Measurements from ENCODE around the gene LATS2. TPM values are rescaled to one million over a fixed set of nuclear protein-coding genes. Genes with fewer than 3 reads are reported as not detected.
"Not testable (repeated sequence)": the region's sequence is repeated elsewhere in the genome, so short reads cannot be mapped to it uniquely, and the experiment has no call there.

LATS2 gene
- total RNA-seq, 2 donors from 2014 or later, result 7.5 to 14.8 TPM

DNA sequence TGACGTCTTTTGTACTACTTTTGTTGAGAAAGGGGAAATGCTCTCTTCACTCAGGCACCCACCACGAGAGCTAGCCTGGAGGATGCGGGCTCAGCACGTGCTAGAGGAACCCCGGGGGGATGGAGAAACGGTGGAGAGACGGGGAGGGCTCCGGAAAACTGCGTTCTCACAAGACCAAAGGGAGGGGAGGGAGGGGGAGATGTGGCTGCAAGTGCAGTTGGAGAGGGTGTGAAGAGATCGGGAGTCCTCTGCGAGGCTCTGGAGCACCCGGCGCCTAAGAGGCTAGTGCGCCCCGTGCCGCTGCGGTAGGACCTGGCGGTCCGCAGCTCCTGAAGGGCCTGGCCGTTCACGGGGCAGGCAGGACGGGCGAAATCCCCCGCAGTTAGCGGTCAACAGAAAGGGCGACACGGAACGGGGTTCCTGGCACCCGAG lies 115.4 kb downstream of the LATS2 start:
- intact Hi-C loops (cut with DNase I, micrococcal nuclease), result loop anchor here in 1 of 2 donors (10.0 kb wide), 1 partner anchor 189 kb away; no protein-coding TSS in a partner anchor
- no peak for ATAC-seq
- DNase-seq, result peak; percentile 22 to 28

DNA sequence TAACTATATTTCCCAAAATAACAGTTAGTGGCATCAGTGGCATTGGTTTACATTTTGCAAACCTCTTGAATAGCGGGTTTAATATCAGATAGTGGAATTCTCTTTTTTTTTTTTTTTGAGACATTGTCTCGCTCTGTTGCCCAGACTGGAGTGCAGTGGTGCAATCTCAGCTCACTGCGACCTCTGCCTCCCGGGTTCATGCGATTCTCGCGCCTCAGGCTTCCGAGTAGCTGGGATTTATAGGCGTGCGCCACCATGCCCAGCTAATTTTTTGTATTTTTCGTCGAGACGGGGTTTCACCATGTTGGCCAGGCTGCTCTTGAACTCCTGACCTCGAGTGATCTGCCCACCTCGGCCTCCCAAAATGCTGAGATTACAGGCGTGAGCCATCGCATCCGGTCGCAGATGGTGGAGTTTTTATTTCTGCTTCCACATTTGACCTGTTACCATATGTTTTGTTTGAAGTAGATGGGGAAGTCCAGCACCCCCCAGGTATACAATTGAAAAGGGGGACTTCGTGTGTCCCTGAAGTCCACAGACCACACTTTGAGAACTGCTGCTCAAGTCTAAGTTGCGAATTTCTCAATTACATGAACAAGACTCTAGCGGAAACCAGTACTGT lies 118.3 kb downstream of the LATS2 start:
- ATAC-seq, result peak; percentile 24
- peak in 1 of 2 donors; percentile 15 for DNase-seq
- intact Hi-C loops (cut with DNase I, micrococcal nuclease), result loop anchor here in 1 of 2 donors (5.0 to 10.0 kb wide), 2 partner anchors 192 to 354 kb away; no protein-coding TSS in a partner anchor

DNA sequence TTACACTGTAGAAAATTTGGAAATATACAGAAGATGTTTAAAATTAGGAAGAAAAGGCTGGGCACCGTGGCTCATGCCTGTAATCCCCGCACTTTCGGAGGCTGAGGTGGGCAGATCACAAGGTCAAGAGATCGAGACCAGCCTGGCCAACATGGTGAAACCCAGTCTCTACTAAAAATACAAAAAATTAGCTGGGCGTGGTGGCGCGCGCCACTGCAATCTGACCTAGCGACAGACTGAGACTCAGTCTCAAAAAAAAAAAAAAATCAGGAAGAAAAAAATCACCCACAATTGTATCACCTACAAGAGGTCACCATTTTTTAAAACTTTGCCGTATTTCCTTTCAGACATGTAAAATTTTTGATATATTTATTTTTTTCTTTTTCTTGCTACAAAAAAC lies 120.9 kb downstream of the LATS2 start:
- not testable (repeated sequence) for ATAC-seq, DNase-seq
- intact Hi-C loops (cut with DNase I, micrococcal nuclease), result loop anchor here in 1 of 2 donors (5.0 to 10.0 kb wide), 2 partner anchors 194 to 357 kb away; no protein-coding TSS in a partner anchor

- ATAC-seq (no peak), DNase-seq (no peak)
- intact Hi-C loops (cut with DNase I, micrococcal nuclease), result loop anchor here in 1 of 2 donors (5.0 to 10.0 kb wide), 2 partner anchors 195 to 357 kb away; no protein-coding TSS in a partner anchor
These were observed 121.3 kb downstream of the LATS2 start for GRCh38 chr13:20940083-20940482.

DNA sequence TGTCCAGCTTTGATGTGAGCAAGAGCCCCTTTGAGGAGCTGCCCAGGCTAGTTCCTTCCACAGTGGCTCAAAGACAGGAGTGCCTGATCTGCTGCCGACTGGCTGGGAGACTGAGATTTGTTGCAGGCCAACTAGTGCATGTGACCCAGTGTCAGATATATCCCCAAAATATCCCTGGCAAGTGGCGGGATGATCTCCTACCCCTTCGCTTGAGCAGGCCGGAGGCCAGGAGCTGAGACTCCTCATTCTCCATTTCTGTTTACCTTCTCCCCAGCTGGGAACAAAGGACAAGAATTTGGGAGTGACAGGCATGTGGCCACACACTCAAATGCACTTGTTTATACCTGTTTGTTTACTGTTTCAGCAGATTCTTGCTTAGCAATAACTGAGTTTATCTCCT lies 121.7 kb downstream of the LATS2 start:
- intact Hi-C loops (cut with DNase I, micrococcal nuclease), result loop anchor here in 1 of 2 donors (5.0 to 10.0 kb wide), 2 partner anchors 195 to 358 kb away; no protein-coding TSS in a partner anchor
- no peak for DNase-seq

GRCh38 chr13:20938302-20938701 lies 123.1 kb downstream of the LATS2 start:
- intact Hi-C loops (cut with DNase I, micrococcal nuclease), result no loop called here
- no peak for ATAC-seq
- no peak for DNase-seq

More for the DNA sequence above, 121.7 kb downstream of the LATS2 start:
- no peak for ATAC-seq

- DNase-seq (no peak), ATAC-seq (no peak)
- intact Hi-C loops (cut with DNase I, micrococcal nuclease), result loop anchor here (10.0 kb wide), 3 partner anchors 213 to 743 kb away; no protein-coding TSS in a partner anchor
These were observed 133.7 kb downstream of the LATS2 start for GRCh38 chr13:20927596-20928257.

DNA sequence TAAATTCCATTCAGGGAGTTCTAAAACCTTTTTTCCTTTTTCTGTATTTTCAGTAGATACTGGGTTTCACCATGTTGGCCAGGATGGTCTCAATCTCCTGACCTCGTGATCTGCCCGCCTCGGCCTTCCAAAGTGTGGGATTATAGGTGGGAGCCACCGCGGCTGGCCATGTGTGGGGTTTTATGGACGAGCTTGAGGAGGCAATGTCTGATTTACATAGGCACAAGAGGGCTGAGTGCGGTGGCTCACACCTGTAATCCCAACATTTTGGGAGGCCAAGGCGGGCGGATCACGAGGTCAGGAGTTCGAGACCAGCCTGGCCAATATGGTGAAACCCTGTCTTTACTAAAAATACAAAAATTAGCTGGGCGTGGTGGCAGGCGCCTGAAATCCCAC lies 136.0 kb downstream of the LATS2 start:
- intact Hi-C loops (cut with DNase I, micrococcal nuclease), result loop anchor here (10.0 kb wide), 3 partner anchors 211 to 741 kb away; no protein-coding TSS in a partner anchor
- not testable (repeated sequence) for ATAC-seq

GRCh38 chr13:20924758-20925394 lies 136.5 kb downstream of the LATS2 start:
- intact Hi-C loops (cut with DNase I, micrococcal nuclease), result loop anchor here (10.0 kb wide), 3 partner anchors 210 to 740 kb away; no protein-coding TSS in a partner anchor
- ATAC-seq (peak; percentile 42), DNase-seq (peak; percentile 60 to 91)

More for the DNA sequence above, 136.0 kb downstream of the LATS2 start:
- DNase-seq, result not testable (repeated sequence)

- ATAC-seq (no peak), DNase-seq (no peak)
- intact Hi-C loops (cut with DNase I, micrococcal nuclease), result loop anchor here (10.0 kb wide), 3 partner anchors 208 to 738 kb away; no protein-coding TSS in a partner anchor
These were observed 138.1 kb downstream of the LATS2 start for GRCh38 chr13:20923272-20923671.

Other genes starting within 250 kb of the LATS2 start
- 10 to 100 TPM; 10.5 to 13.6 TPM for gene XPO4, start 158.8 kb downstream of the LATS2 start, total RNA-seq
- gene SAP18, start 78.5 kb upstream of the LATS2 start, total RNA-seq, result 100 to 1,000 TPM; 192 to 200 TPM
- 1 to 10 TPM; 1.7 to 6.3 TPM for gene SKA3, start 115.0 kb upstream of the LATS2 start, total RNA-seq
- 10 to 100 TPM; 15.2 TPM for gene MRPL57, start 115.1 kb upstream of the LATS2 start, total RNA-seq